ENCODE results near the gene STARD13. TPM values are rescaled to one million over a fixed set of nuclear protein-coding genes. Genes with fewer than 3 reads are reported as not detected.

STARD13 gene
- 32.5 and 35.0 TPM in 2 replicates for total RNA-seq

GRCh38 chr13:33285420-33286124 is at the start of gene STARD13:
TSS of gene STARD13 (minus strand) at chr13:33285755. CDS start at chr13:33285638, 117 bp downstream.
- DNase-seq (ENCODE audit: low read depth, low spot score) = peak; percentile 94

GRCh38 chr13:33334831-33335230 is 49.3 kb upstream of the STARD13 start:
- DNase-seq (ENCODE audit: low read depth, low spot score) = no peak

GRCh38 chr13:33331962-33332361 is 46.4 kb upstream of the STARD13 start:
- no peak for DNase-seq (ENCODE audit: low read depth, low spot score)

GRCh38 chr13:33330483-33330882 is 44.9 kb upstream of the STARD13 start:
- DNase-seq (ENCODE audit: low read depth, low spot score) = no peak

DNA sequence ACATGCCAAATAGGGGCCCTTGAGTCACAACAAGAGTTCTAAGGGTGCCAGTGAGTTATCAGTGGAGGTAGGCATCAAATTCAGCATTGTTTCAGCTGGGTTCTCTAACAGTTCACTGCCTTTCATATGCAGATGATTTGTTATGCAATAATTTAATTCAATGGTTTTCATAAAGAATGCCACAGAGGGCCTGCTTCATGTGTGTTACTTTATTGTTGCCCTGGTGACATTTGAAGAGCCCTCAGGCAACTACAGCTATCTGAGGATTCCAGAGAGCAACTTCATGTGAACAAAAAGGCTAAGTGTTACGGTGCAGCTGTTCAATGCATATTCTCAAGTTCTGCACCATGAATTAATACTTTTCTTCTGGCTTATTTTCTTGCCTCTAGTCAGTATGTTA is 43.1 kb upstream of the STARD13 start:
- DNase-seq (ENCODE audit: low read depth, low spot score) = no peak

GRCh38 chr13:33326723-33327122 is 41.2 kb upstream of the STARD13 start:
- DNase-seq (ENCODE audit: low read depth, low spot score) = no peak

- no peak for DNase-seq (ENCODE audit: low read depth, low spot score)
Measured at GRCh38 chr13:33326246-33326645, 40.7 kb upstream of the STARD13 start.

- no peak for DNase-seq (ENCODE audit: low read depth, low spot score)
Measured at GRCh38 chr13:33323801-33324510, 38.4 kb upstream of the STARD13 start.

GRCh38 chr13:33322965-33323668 is 37.6 kb upstream of the STARD13 start:
- no peak for DNase-seq (ENCODE audit: low read depth, low spot score)

- DNase-seq (ENCODE audit: low read depth, low spot score) = no peak
Measured at GRCh38 chr13:33322543-33322809, 36.9 kb upstream of the STARD13 start.

DNA sequence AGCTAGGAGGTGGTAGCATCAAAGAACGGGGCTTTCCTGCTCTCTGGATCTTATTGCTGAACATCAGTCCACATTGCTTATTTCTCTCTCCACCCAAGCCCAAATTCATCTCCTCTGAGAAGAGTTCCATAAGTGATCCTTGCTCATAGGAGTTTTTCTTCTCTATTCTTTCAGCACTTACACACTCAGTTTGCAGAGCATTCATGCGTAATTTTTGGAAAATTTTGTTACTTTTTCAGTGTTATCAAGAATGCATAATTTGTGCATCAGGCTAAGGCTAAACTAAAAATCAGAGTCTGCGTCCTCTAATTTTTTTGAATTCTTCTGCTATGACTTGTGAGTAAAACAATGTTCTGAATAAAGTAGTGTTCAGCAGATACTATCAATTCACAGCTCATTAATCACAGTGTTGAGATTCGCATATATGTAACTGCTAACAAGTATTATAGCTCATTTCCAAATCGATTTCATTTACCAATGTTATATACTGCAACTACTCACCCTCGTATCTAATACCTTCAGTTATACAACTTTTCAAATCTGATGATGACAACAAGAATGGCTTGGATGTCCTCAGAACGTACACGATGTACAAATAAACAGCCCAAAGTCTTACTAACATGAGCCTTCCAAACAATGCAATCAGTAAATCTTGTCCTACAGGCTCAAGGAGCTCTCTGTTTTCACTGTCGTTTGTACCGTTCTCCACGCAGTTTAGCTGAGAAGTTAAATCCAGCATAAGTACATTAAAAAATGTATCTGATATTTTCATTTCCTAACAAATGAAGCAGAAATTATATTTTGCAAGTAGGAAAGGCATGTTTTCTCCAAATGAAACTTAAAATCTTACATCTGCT is 36.4 kb upstream of the STARD13 start:
- DNase-seq (ENCODE audit: low read depth, low spot score) = no peak

GRCh38 chr13:33319859-33320258 is 34.3 kb upstream of the STARD13 start:
- DNase-seq (ENCODE audit: low read depth, low spot score) = no peak

- DNase-seq (ENCODE audit: low read depth, low spot score) = no peak
Measured at GRCh38 chr13:33318744-33319143, 33.2 kb upstream of the STARD13 start.

- no peak for DNase-seq (ENCODE audit: low read depth, low spot score)
Measured at GRCh38 chr13:33318037-33318436, 32.5 kb upstream of the STARD13 start.

DNA sequence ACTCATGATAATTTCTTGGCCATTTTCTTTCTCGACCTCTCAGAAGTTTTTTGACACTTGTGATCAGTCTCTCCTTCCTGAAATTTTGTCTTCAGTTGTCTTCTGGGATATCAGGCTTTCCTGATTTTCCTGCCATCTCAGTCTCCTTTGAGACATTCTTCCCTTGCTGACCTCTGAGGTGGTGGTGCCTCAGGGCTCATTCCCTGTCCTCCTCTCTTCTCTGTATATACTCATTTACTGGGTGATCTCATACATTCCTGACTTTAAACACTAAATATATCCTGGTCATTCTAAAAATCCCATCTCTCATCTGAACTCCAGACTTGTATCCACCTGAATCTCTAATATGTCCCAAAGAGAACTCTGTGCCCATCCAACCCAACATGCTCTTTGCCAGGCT is 31.3 kb upstream of the STARD13 start:
- DNase-seq (ENCODE audit: low read depth, low spot score) = no peak

- DNase-seq (ENCODE audit: low read depth, low spot score) = no peak
Measured at GRCh38 chr13:33313504-33313903, 27.9 kb upstream of the STARD13 start.

GRCh38 chr13:33312861-33313212 is 27.3 kb upstream of the STARD13 start:
- no peak for DNase-seq (ENCODE audit: low read depth, low spot score)

- DNase-seq (ENCODE audit: low read depth, low spot score) = no peak
Measured at GRCh38 chr13:33312150-33312860, 26.8 kb upstream of the STARD13 start.

- no peak for DNase-seq (ENCODE audit: low read depth, low spot score)
Measured at GRCh38 chr13:33311040-33311439, 25.5 kb upstream of the STARD13 start.

DNA sequence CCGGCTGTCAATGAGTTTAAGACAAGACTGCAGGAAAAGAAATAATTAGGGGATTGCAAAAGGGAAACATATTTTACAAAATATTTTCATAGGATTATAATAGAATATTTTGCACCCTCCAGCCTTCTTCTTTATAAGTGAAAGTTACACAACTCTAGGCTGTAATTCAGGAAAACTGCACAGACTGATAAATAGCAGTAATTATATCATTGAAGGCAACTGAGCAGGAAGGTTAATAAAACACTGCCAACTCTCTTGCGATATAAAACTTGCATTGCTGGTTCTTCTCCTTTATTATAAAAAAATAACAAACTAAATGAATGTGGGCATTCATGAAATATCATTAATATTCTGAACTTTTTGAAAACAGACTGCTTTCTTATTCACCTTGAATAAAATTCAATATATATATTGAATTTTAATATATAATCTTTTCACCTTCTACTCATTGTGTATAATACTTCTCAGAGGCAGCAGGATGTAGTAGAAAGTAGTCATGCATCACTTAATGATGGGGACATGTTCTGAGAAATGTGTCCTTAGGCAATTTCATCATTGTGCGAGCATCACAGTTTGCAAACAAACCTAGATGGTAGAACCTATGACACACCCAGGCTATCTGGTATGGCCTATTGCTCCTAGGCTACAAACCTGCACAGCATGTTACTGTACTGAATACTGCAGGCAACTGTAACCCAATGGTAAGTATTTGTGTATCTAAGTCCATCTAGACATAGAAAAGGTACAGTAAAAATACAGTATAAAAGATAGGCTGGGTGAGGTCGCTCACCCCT is 24.9 kb upstream of the STARD13 start:
- no peak for DNase-seq (ENCODE audit: low read depth, low spot score)
